ENCODE measurements around the gene UTS2B. TPM values are rescaled to one million over a fixed set of nuclear protein-coding genes. Genes with fewer than 3 reads are reported as not detected.

The UTS2B gene
- total and polyA plus RNA-seq, 11 donors: 0.17 to 1.1 (median 0.43) TPM; not detected in 8

GRCh38 chr3:191342411-191342810 lies 12.1 kb upstream of the UTS2B start:
- peaks cover 0 to 97% (median 79%) of the 10 kb centered on the region in 12 donors for H3K4me1 ChIP-seq
- no peaks in the 10 kb centered on the region for H3K9me3 ChIP-seq
- TF ChIP-seq POLR2A (IDR thresholded peaks at IDR 0.05): no peak
- no peak for TF ChIP-seq CTCF (IDR thresholded peaks at IDR 0.05)
- DNase-seq (no peak), ATAC-seq (no peak)
- H3K4me3 ChIP-seq: no peak overlapping the region
- H3K36me3 ChIP-seq: no peaks in the 10 kb centered on the region
- peak overlapping the region in 1 of 12 donors; percentile 7 for H3K27ac ChIP-seq
- intact Hi-C loops (cut with DNase I): no loop called here
- H3K27me3 ChIP-seq: no peaks in the 10 kb centered on the region

- Histone ChIP-seq H3K36me3 (no peaks in the 10 kb centered on the region), H3K9me3 (no peaks in the 10 kb centered on the region), H3K4me3 (no peak overlapping the region), H3K27me3 (no peaks in the 10 kb centered on the region), H3K27ac (peak overlapping the region in 1 of 12 donors; percentile 7), H3K4me1 (peaks cover 0 to 97% (median 82%) of the 10 kb centered on the region in 12 donors)
- ATAC-seq (no peak), DNase-seq (no peak)
- no peak for TF ChIP-seq POLR2A (IDR thresholded peaks at IDR 0.05)
- no peak for TF ChIP-seq CTCF (IDR thresholded peaks at IDR 0.05)
- WGBS, 4 donors: 66 to 82% (median 73%) methylated on average over 2 of the region's 2 CpGs
- intact Hi-C loops (cut with DNase I): no loop called here
Observed at GRCh38 chr3:191342006-191342405, 11.7 kb upstream of the UTS2B start.

- no peak for ATAC-seq
- no peak for DNase-seq
- Histone ChIP-seq H3K4me1 (peaks cover 0 to 97% (median 79%) of the 10 kb centered on the region in 12 donors), H3K36me3 (no peaks in the 10 kb centered on the region), H3K27ac (no peak overlapping the region), H3K9me3 (no peaks in the 10 kb centered on the region), H3K27me3 (no peaks in the 10 kb centered on the region), H3K4me3 (no peak overlapping the region)
- WGBS, 4 donors: 97 to 100% (median 98%) methylated on average over 1 of the region's 1 CpG
- TF ChIP-seq POLR2A (IDR thresholded peaks at IDR 0.05): no peak
- no peak for TF ChIP-seq CTCF (IDR thresholded peaks at IDR 0.05)
- intact Hi-C loops (cut with DNase I): no loop called here
Observed at GRCh38 chr3:191340966-191341365, 10.6 kb upstream of the UTS2B start.

GRCh38 chr3:191340351-191340750 lies 10.0 kb upstream of the UTS2B start:
- no peaks in the 10 kb centered on the region for H3K27me3 ChIP-seq
- H3K9me3 ChIP-seq: no peaks in the 10 kb centered on the region
- H3K27ac ChIP-seq: no peak overlapping the region
- peaks cover 0 to 96% (median 79%) of the 10 kb centered on the region in 12 donors for H3K4me1 ChIP-seq
- 68 to 98% (median 98%) methylated on average over 2 of the region's 2 CpGs for WGBS, 4 donors
- TF ChIP-seq CTCF (IDR thresholded peaks at IDR 0.05) (no peak), POLR2A (IDR thresholded peaks at IDR 0.05) (no peak)
- intact Hi-C loops (cut with DNase I): no loop called here
- no peak for ATAC-seq
- H3K4me3 ChIP-seq: no peak overlapping the region
- H3K36me3 ChIP-seq: no peaks in the 10 kb centered on the region
- DNase-seq: no peak
